ENCODE measurements around the gene BTRC.

- TF ChIP-seq, protein P1, sequence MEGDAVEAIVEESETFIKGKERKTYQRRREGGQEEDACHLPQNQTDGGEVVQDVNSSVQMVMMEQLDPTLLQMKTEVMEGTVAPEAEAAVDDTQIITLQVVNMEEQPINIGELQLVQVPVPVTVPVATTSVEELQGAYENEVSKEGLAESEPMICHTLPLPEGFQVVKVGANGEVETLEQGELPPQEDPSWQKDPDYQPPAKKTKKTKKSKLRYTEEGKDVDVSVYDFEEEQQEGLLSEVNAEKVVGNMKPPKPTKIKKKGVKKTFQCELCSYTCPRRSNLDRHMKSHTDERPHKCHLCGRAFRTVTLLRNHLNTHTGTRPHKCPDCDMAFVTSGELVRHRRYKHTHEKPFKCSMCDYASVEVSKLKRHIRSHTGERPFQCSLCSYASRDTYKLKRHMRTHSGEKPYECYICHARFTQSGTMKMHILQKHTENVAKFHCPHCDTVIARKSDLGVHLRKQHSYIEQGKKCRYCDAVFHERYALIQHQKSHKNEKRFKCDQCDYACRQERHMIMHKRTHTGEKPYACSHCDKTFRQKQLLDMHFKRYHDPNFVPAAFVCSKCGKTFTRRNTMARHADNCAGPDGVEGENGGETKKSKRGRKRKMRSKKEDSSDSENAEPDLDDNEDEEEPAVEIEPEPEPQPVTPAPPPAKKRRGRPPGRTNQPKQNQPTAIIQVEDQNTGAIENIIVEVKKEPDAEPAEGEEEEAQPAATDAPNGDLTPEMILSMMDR (IDR thresholded peaks at IDR 0.05), result no peak
- no peak for TF ChIP-seq POLR2A (IDR thresholded peaks at IDR 0.05)
Measured at GRCh38 chr10:101319241-101319915, 34.6 kb upstream of the BTRC start.

All from right lobe of liver (tissue), 4 donors.